GM12892 (cell line): ENCODE data around the gene TRPC4.

Experiments used
- POLR2A ChIP-seq: IDR thresholded peaks from 2 replicates; pipeline ENCODE4 v1.6.1; 2011; ENCODE audit warnings: low read depth, low read length, control low read depth
- POLR2AphosphoS5 ChIP-seq: IDR thresholded peaks from 2 replicates; pipeline ENCODE4 v1.6.1; 2011; ENCODE audit warnings: low read depth, low read length, control low read depth
- TAF1 ChIP-seq: IDR thresholded peaks from 2 replicates; pipeline ENCODE4 v1.6.1; 2011; ENCODE audit warnings: low read depth, mild to moderate bottlenecking, control low read depth, low read length, borderline replicate concordance

GRCh38 chr13:37645181-37645740 is 224.3 kb downstream of the TRPC4 start:
- no peak for TF ChIP-seq POLR2A
- TF ChIP-seq POLR2AphosphoS5, result no peak
- TF ChIP-seq TAF1, result no peak
